Kasumi-1 (cell line): ENCODE data around the gene TECTA.
"Not testable (repeated sequence)": the region's sequence is repeated elsewhere in the genome, so short reads cannot be mapped to it uniquely, and the experiment has no call there.

ENCODE experiments used
- DNase-seq, 2 experiments: peaks; one replicate each; lab custom pipeline; 2025; lab: John Stamatoyannopoulos, UW

TECTA gene

GRCh38 chr11:121235057-121235456 is 134.0 kb downstream of the TECTA start:
- no peak for DNase-seq

DNA sequence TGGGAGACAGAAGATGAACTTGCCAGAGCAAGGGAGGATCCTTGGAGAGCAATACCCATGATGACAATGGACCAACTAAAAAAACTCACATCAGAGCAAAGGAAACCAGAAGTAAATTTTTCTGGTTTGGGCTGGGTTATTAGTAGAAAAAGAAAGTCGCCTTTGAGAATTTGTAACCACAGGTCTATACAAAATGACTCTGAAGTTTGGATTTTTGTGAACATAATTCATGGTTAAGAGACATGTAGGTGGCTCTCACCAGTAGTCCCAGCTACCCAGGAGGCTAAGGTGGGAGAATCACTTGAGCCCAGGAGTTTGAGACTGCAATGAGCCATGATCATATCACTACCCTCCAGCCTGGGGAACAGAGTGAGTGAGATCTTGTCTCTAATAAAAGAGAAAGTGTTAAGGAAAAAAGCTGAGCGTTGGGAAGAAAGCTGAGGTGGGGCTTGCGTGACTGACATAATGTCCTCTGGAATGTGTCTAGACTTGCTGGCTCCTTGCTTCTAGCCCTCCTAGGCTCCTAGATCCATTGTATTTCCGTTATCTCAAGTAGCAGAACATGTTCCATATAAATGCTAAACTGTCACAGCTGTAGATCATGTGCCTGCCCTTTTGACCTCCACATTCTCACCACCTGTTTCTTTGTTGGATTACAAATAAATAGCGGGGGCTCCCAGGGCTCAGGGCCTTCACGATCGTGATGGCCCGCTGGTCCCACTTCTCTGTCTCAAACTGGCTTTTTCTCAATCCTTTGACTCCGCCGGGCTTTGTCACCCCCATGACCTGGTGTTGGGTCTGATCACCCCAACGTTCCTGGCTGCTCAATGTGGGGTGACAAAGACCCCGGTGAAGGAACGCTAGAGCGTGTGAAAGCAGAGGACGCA is 135.3 kb downstream of the TECTA start:
- no peak for DNase-seq

DNA sequence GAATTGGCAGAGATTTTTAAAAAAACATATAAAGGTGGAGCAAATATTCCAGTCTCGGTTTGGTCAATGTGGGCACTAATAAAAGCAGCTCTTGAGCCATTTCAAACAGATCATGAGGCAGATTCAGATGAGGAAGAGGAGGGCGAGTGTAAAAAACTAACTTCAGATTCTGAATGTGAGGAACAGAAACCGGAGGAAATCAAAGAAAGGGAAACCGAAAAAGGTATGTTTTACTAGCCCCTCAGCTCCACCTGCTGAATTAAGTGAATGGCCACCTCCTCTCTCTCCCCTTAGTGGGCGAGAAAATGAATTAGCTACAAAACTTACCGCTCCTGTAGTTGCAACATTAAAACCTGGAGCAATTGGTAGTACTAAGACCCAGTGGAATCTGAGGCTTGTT is 136.2 kb downstream of the TECTA start:
- not testable (repeated sequence) for DNase-seq

- DNase-seq, result no peak
Observed at GRCh38 chr11:121237686-121238658, 136.9 kb downstream of the TECTA start.

DNA sequence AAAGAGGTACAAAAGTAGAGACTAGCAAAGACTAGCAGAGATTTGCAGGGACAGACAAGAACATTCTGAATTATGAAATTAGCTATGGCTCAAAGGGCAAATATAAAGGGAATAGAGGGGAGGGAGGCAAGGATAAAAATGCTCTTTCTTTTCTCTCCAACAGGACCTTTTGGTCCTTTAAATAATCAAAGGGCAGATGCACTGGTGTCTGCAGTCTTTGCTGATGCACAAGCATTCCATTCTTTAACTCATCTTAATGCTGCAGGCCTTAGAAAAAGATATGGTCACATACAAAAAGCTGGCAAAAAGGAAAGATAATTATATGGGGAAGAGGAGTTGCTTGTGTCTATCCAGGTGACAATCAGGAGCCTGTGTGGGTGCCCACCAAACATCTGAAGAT is 137.9 kb downstream of the TECTA start:
- no peak for DNase-seq

GRCh38 chr11:121240001-121240400 is 139.0 kb downstream of the TECTA start:
- DNase-seq, result not testable (repeated sequence)

- no peak for DNase-seq
Observed at GRCh38 chr11:121240650-121241303, 139.7 kb downstream of the TECTA start.
